Stimulated activated CD8-positive, alpha-beta memory T cell treated with anti-CD3 and anti-CD28 coated beads, Interleukin-7, amount 100 ng/mL, for 48 hours (primary cell): ENCODE data around the gene SLC44A1.

Source experiments
- DNase-seq, 2 donors: peaks; one replicate each; pipeline ENCODE4 v3.0.0-alpha.2; 2020; ENCODE audit warnings: low read depth in 1 of 2; ENCODE audit errors: extremely low read depth in 1 of 2

SLC44A1 gene

DNA sequence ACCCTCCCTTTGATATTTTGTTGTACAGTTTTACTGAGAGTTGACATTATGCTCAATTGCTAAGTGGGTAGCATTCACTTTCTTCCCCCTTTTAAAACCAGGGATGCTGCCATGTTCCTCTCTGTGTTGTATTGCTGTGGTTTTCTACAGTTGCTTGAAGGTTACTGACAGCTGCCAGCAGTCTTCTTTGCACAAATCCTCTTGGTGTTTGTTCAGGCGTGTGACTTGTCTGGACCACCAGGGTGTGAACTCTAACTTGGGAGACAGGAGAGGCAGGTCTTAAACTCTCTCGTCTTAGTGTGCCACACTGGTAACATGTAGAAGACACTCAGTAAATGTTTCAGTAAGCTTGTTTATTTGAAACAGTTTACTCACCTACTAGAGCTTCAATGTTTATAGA is 25.1 kb downstream of the SLC44A1 start:
- DNase-seq, result no peak

DNA sequence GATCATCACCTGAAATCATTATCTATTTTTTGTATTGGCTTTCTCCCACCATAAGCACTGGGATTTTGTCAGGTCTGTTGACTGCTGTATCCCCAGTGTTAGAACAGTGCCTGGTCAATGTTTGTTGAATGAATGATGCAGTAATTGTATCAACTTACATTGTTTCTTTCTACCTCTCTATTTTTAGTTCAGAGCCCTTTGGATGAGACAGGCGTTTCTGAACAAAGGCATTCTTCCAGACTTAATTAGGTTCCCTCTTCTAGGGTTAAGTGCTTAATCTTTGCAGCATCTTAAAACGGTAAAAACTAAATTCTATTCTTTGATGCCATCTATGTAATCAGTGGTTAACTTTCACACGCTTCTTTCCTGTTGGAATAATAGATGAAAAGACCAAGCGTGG is 26.3 kb downstream of the SLC44A1 start:
- DNase-seq, result no peak

DNA sequence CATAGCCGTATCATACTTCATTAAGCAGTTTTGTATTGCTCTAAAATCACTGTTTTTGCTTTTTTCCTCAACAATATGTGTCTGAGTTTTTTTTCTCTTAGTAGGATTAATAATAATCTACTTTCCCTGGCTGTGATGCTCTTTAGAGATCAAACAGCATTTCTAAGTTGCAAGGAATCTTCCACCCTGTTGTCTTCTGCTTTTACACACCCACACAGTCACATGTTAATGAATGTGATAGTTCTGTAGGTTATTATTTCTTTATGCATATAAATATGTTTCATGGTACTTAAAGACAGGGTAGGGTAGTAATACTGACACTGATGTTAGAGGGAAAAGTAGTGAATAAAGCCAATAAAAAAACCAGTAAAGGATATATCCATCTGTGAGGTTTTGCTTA is 29.3 kb downstream of the SLC44A1 start:
- no peak for DNase-seq

DNA sequence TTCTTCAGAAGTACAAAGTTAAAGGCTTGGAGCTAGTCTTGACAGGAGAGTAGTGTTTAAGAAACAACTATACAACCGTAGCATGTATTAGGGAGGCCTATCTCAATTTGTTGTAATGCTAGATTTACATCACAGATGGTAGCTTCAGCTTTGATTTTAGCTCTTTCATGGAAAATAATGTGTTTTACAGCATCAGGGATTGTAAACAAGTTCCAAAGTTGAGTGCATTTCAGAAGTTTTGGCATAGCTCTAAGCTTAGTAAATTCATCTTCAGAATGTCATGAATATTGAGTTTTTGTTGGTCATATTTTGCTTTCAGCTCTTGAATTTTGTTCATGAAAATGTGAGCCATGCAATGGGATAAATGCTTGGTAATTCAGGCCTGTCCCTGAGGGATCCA is 30.7 kb downstream of the SLC44A1 start:
- DNase-seq, result no peak

DNA sequence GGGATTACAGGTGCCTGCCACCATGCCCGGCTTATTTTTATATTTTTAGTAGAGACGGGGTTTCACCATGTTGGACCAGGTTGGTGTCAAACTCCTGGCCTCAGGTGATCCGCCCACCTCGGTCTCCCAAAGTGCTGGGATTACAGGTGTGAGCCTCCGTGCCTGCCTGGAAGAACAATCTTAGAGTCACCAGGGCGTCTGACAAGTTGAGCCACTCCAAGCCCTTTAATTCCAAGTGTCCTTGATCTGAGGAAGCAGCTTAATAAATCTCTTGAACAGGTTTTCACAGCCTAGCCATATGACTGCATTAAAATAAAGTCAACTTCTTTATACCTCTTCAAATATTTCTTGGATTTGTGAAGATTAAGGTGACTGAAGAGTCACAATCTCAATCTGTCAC is 31.5 kb downstream of the SLC44A1 start:
- no peak for DNase-seq

DNA sequence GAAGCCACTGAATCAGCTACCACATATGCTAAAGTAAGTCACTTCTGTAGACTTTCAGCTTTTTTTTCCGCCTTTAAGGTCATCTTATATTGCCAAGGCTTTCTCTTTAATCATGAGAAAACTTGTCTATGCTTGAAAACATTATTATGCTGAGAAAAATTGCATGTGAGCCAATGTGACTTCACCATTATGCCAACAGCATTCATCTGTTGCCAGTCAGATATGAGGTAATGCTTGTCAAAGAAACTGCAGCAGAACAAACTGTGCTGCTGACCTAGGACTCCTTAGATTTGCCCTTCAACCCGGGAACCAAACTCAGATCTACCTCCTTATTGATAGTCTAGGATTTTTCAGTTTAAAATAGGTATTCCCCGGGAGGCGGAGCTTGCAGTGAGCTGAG is 34.3 kb downstream of the SLC44A1 start:
- no peak for DNase-seq

DNA sequence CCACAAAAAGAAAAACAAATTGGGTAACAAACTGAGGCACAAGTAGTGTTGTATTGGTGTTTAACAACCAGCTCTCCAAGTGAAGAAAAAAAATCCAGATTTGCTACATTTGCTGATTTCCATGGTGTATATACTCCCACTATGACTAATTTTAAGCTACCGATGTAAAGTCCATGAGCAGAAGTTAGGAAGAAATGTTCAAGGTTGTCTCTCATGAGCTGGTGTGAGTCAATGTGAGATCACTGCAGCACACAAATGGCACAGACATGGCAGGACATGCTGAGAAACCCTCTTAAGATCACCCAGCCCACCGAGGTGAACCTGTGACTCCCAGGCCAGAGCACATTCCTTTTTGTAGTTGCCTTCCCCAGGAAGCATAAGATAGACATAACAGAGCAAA is 36.2 kb downstream of the SLC44A1 start:
- no peak for DNase-seq

DNA sequence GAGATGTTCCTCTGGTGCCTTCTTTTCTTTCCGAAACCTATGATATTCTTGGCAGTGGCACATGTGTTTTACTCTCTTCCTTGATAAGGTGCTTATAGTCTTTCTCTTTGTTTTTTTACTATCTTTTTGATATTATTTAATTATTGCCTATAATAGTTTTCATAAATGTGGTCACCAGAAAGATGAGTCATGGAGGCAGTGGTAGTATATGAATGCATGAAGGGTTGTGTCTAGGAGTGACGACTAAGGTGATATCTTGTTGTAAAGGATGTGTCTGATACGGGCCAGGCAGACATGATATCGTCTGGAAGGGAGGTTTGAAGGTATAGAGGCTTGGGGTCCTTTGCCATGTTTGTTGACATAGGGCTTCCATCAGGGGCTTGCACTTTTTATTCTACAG is 36.8 kb downstream of the SLC44A1 start:
- no peak for DNase-seq

DNA sequence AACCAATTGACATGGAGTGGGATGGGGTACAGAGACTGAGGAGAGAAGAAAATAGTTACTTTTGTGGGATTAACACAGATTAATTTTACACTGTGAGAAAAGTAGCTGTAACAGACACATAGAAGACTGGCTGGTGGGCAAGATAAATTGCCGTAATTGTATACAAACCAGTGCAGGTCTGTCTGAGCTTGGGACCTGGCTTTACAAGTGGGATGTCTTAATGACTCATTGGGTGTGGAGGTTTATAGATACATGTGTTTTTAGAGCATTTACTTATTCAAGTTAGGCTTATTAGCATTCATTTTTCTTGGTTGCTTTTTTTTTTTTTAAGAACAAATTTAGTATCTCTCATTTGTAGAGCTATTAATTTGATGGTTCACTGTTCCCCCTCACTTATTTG is 37.5 kb downstream of the SLC44A1 start:
- no peak for DNase-seq

DNA sequence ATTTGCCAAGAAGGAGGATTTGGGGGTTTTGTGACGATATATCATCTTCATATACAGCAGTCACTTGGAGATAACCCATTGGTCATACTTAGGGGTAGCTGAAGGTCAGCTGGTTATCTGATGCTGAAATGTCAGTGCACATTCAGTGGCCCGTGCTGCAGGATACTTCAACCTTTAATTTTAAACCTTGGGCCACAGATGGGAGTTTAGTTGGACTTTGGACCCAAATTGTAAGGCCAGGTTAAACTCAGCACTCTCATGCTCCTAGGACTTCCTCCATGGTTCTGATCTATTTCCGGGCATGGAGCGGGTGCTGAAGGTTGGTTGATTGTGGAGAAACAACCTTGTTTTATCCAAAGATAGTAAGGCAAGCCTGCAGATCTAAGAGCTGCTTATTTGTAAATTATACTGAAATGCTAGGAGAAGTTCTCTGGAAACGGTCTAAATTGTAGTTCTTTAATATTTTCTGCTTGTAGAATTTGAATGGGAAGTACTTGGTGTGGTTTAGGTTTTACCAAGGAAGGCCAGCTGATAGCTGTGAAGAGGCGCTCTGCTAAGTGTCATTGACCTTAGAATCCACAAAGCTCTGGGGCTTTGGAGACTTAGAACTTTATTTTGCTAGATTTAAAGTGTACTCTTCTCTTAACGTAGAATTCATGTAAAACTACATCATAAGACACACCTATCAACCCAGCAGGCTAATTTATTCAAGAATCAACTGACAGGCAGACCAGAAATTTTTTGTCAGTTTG is 38.6 kb downstream of the SLC44A1 start:
- no peak for DNase-seq

DNA sequence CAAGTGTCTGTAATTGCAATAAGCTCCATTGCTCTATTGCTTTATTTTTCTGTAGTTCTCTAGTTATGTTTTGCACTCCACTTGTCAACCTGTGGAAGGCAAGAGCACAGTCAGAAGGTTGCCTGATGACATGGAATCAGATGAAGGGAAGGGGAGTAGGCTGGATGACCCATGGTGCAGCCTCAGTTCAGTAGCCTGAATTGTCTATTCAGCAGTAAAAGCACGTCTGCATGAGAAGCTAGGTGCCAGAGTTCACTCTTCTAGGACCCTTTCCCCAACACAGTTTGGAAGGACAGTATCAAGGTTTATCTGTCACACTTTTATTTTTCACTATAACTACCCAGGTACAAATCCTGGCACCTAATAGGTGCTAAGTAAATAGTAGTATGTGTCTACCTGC is 39.3 kb downstream of the SLC44A1 start:
- DNase-seq, result no peak

DNA sequence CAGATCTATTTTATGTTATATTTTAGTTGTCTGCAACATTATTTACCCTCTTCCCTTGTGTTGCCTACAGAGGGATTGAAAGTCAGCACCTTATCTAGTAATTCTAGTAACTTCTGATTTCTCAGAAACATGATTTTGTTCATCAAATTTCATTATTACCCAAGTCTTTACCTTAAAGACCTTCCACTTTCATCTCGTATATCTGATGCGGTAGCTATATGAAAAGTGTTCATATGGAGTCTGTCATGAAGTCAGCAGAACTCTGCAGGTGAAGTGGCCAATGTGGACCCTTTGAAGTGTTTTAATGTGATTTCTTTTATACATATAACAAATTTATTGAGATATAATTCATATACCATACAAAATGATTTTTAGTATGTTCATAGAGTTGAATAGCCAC is 40.0 kb downstream of the SLC44A1 start:
- no peak for DNase-seq

DNA sequence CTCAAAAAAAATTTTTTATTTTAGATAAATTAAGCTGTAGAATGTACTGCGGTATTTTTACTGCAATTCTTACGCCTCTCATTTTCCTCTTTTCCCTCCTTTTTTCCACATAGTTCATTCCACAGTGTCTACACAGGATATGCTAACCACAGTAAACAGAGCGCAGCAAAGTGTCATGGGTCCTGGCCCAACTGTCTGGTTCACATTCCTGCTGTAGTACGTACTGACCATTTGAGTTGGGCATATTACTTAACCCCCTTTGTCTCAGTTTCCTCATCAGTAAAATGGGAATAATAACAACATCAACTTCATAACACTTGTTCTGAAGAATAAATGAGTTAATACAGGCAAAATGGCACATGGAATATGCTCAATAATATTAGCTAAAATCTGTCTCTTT is 41.6 kb downstream of the SLC44A1 start:
- DNase-seq, result no peak

DNA sequence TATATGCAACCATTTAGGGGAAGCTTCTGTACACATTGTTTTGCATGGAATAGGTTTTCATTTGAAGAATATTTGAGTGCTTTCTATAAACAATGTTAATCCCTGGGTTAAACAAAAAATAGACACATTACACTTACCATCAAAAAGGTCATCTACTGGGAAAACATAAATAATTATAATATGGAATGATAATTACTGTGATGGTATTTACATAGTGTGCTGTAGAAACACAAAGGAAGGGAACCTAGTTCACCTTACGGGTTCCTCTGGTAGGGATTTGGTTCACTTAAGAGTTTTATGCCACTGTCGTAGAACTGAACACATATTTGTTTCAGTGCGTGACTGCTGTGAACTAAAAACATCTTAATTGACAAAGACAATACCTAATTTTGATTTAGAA is 44.9 kb downstream of the SLC44A1 start:
- no peak for DNase-seq

DNA sequence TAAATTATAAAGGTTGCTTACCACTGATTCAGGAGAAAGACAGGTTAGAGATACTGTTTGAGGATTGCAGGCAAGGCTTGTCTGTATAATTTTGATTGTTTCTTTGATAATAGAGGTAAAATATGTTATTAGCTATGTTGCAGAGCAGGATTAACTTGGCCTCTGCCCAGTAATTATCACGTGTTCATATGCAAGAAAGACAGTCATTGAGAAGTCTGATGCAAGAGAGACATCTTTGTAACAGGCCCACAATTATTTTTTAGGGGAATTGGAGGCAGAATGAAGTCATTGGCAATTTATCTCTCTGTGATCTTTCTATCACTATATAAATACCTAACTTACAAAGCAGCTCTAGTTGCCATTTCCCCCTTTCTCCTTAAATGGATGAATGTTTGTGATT is 46.0 kb downstream of the SLC44A1 start:
- DNase-seq, result no peak

DNA sequence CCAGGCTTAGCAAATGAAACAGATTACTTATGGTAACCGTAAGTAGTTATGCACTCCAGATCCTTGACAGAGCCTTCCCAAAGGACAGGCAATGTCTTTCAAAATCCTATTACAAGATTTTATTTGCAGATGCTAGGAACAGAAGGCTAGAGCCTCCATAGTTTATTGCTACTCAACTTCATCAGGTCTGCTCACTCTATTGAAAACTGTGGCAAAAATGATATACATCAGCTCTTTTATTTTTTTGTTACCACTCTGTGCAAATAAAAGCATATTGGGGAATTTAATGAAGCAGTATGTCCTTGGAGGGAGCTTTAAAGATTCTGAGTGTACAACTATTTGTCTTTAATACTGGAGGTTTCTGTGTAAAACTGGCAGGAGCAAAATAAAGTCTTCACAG is 46.5 kb downstream of the SLC44A1 start:
- DNase-seq, result no peak

DNA sequence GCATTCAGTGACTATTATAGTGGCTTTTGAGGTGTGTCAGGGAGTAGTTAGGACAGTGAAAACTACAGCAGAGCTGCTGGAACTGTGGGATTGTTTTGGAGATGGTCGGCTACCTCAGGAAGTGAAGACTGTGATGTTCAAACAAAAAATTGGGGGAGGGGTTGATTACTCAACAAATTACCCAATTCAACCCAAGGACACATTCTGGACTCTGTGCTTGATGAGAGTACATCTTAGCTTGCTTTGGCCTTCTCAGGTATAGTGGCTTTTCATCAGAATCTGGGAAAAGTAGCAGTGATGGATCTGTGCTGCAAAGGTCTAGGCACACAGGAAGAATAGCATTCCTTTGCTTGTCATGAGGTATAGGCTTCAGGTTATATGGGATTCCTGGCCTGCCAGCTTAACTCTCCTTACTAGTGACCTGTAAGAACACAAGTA is 47.0 kb downstream of the SLC44A1 start:
- no peak for DNase-seq

DNA sequence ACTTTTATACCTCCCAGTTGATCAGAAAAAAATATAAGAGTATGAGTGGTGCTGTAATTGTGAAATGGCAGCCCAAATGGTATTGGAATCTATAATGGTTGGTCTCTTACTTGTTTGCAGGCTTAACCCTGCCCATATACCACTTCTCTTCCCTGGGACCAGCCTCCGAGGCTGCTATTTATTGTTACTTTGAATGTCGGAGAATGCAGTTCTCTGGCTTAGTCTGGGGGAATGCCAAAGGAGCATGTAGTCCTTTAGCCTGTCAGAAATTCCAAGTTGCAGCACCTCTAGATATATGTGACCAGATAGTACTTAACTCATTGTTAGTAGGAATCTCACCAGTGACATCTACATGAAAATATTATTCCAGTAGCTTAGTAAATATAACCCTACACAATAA is 47.5 kb downstream of the SLC44A1 start:
- no peak for DNase-seq

DNA sequence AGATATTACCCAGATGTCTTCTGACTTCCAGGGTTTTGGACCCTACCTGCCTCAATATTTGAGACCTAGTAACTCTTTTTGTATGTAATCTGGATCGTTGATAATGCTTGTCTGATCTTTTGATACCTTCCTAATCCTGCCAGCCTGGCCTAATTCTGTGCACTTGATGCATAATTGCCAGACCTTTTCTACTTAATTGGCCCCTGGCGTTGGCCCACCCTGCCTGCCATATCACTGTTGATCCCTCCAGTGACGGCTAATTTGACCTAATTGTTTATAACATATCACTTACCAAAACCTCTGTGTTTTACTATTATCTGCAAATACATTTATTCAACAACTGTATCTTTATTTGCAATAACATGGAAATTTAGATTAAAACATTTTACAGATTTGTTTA is 49.0 kb downstream of the SLC44A1 start:
- DNase-seq, result no peak

DNA sequence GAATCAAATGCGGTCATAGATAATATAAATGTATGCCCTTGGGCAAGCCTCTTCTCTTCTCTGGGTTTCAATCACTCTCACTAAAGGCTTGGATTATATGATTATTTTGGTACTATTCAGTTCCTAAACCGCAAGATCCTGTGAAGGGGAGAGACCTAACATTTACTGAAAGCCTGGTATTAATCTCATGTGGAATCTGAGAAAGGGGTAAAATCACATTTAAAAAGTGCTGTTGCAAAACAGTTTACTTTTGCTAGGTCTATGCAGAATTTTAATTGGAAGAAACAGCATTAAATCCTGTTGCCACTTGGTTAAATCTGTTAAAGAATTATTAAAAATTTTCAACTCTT is 50.7 kb downstream of the SLC44A1 start:
- DNase-seq, result no peak

DNA sequence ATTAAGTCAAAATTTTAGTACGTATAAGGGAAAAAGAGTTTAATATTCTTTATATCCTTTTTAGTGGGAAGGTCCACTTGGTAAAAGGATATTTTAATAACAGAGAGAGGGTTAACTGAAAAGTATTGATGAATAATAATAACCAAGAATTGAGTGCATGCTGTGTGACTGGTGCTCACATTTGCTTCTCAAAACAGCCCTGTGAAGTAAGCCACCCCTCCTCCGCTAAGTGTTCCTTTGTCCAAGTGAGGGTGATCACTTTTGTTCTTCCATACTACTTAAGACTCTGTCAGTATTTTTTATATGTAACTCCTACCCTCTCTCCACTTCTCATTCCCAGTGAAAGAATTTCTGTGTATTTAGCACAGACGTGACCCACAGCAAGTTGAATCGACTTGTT is 51.5 kb downstream of the SLC44A1 start:
- DNase-seq, result no peak

DNA sequence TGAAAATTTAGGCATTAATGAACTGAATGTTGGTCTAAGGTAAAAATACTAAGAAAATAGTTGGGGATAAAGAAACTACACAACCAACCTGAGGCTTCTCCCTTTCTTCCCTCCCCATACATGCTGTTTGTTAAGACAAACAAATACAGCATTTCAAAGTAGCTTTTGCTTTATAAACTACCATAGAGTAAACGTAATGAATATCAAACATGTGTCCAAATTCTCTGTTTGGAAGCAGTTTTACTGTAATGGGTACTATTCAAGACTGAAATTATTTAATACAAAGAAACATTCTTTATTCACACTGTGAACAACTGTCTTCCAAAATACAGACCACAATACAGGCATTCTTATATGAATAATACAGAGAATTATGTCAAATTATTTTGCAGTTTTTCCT is 52.0 kb downstream of the SLC44A1 start:
- DNase-seq, result no peak

DNA sequence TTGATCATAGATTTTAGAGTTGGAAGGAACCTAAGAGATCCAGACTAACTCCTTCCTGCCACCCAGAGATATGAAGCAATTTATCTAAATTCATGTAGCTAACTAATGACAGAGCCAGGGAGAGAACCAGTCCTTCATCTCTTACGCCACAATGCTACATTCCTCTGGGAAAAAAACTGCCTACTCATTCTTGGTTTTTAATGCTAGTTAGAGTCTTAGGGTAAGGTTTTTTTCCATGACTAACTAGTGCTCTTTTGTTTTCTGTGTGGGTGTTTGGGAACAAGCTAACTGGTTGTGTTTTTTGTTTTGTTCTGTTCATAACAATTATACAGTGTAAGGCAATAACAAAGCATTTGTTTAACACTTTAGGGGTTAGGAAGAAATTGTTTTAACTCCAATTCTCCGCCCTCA is 52.4 kb downstream of the SLC44A1 start:
- no peak for DNase-seq
